ENCODE results near the gene LBH.
A peak's percentile ranks its signal among the peaks of the same experiment; 100 is the strongest.

LBH gene

DNA sequence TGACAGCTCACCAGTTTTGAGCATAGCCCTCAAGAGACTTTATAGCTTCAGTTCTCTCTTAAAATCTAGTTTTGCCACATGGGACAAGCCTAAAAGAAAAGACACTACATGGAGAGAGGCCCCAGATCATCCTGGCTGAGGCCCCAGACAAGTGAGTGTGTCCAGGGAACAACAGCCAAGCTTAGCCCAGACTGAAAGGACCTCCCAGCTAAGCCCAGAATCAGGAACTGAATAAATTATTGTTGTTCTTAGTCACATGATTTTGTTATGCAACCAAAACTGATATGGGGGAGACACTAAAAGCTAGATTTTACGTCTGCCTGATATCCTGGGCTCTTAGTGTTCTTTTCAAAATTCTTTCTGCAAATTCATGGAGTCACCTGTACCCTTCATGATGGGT lies 29.3 kb upstream of the LBH start:
- no peak overlapping the region for H3K23ac ChIP-seq (ENCODE audit: low read length)
- H3K18ac ChIP-seq (ENCODE audit: low read length): no peak overlapping the region
- no peak overlapping the region for H2BK120ac ChIP-seq (ENCODE audit: low read depth, low read length)
- no peak overlapping the region for H4K8ac ChIP-seq (ENCODE audit: low read depth, low read length)
- no peaks in the 10 kb centered on the region for H3K79me2 ChIP-seq (ENCODE audit: control insufficient read depth, insufficient read depth, low read length)
- H3K79me1 ChIP-seq (ENCODE audit: low read length): no peaks in the 10 kb centered on the region
- H4K5ac ChIP-seq (ENCODE audit: low read length): no peak overlapping the region
- no peak overlapping the region for H3K9ac ChIP-seq (ENCODE audit: low read length)
- H3K27ac ChIP-seq (ENCODE audit: low read depth, low read length): no peak overlapping the region
- H2AK5ac ChIP-seq (ENCODE audit: low read length): no peak overlapping the region
- DNase-seq: no peak
- H2BK15ac ChIP-seq (replicated peaks; ENCODE audit: low read depth): no peak overlapping the region
- H2BK5ac ChIP-seq (ENCODE audit: low read length): no peak overlapping the region
- no peaks in the 10 kb centered on the region for H3K27me3 ChIP-seq (ENCODE audit: insufficient read depth, low read length, poor library complexity)
- WGBS (ENCODE audit: extremely low coverage, insufficient coverage, low lambda C conversion rate): no CpG with 5 or more reads among the region's 1 CpG
- H3K56ac ChIP-seq (ENCODE audit: low read length): no peak overlapping the region
- H3K36me3 ChIP-seq (ENCODE audit: control insufficient read depth, insufficient read depth, low read length): no peaks in the 10 kb centered on the region
- no peak overlapping the region for H3K4me3 ChIP-seq (ENCODE audit: low read length)
- no peak overlapping the region for H3K4me2 ChIP-seq (ENCODE audit: low read length)
- H3K4ac ChIP-seq (ENCODE audit: low read depth, low read length): no peak overlapping the region
- no peaks in the 10 kb centered on the region for H3K4me1 ChIP-seq (ENCODE audit: control insufficient read depth, low read depth, low read length)

DNA sequence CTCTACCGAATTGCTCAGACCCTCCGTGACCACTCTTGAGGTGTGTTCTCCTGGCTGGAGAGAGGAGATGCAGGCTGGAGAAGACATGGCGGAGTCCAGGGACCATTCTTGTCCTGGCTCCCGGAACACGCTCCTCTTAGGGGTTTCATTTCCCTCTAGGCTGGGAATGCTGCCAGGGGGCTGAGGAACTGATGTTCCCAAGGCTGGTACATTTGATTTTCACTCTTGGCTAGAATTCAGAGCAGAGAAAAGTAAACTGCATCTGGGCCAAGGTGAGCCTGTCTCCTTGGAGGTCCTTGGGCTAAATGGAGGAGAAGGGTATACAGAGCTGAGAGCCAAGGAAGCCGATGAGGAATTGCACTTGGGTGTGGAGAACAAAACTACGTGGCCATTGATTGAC lies 28.2 kb upstream of the LBH start:
- H3K79me2 ChIP-seq (ENCODE audit: control insufficient read depth, insufficient read depth, low read length): no peaks in the 10 kb centered on the region
- H3K36me3 ChIP-seq (ENCODE audit: control insufficient read depth, insufficient read depth, low read length): no peaks in the 10 kb centered on the region
- H3K4me1 ChIP-seq (ENCODE audit: control insufficient read depth, low read depth, low read length): no peaks in the 10 kb centered on the region
- no peak overlapping the region for H3K4me3 ChIP-seq (ENCODE audit: low read length)
- no peak overlapping the region for H3K9ac ChIP-seq (ENCODE audit: low read length)
- H2AK5ac ChIP-seq (ENCODE audit: low read length): no peak overlapping the region
- no peaks in the 10 kb centered on the region for H3K27me3 ChIP-seq (ENCODE audit: insufficient read depth, low read length, poor library complexity)
- no peak overlapping the region for H2BK120ac ChIP-seq (ENCODE audit: low read depth, low read length)
- no peaks in the 10 kb centered on the region for H3K79me1 ChIP-seq (ENCODE audit: low read length)
- no CpG with 5 or more reads among the region's 7 CpGs for WGBS (ENCODE audit: extremely low coverage, insufficient coverage, low lambda C conversion rate)
- no peak overlapping the region for H2BK5ac ChIP-seq (ENCODE audit: low read length)
- DNase-seq: no peak
- H3K4ac ChIP-seq (ENCODE audit: low read depth, low read length): no peak overlapping the region
- H3K23ac ChIP-seq (ENCODE audit: low read length): no peak overlapping the region
- no peak overlapping the region for H4K8ac ChIP-seq (ENCODE audit: low read depth, low read length)
- H4K5ac ChIP-seq (ENCODE audit: low read length): no peak overlapping the region
- H3K4me2 ChIP-seq (ENCODE audit: low read length): no peak overlapping the region
- H3K27ac ChIP-seq (ENCODE audit: low read depth, low read length): no peak overlapping the region
- H2BK15ac ChIP-seq (replicated peaks; ENCODE audit: low read depth): no peak overlapping the region
- no peak overlapping the region for H3K56ac ChIP-seq (ENCODE audit: low read length)
- no peak overlapping the region for H3K18ac ChIP-seq (ENCODE audit: low read length)

DNA sequence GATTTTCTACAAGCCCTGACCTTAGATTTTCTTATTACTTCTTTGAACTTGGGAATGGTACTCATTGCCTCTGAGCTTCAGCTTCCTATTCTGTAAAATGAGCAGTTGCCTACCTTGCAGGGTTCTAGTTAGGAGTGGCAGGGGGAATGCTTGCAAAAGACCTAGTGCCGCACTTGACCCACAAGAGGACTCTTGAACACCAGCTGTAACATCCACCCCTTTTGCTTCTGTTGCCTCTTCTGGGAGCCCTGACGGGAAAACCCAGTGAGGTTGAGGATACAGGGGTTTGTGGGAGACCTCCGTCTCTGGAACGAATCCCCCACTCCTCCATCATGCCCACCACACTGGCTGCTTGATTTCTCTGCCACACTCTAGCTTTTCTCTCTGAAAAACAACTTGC lies 27.1 kb upstream of the LBH start:
- H3K18ac ChIP-seq (ENCODE audit: low read length): no peak overlapping the region

DNA sequence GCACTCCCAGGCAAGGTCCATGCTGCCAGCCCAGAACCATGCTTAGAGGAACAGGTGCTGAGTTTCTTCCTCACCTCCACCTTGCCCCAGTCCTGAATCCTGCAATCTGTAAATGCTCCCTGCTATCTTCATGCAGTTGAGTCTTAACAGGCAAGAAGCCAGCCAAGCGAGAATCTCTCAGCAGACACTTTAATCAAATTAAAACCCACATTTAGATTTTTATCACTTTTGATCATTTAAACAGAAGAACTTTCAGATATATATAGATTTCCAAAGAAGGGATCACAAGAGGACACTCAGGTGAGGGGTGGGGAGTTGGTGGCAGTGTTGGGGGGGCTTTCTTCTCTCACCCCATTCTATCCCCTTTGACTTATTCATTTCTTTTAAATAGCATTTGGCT lies 25.9 kb upstream of the LBH start:
- H2BK120ac ChIP-seq (ENCODE audit: low read depth, low read length): no peak overlapping the region
- no peak overlapping the region for H3K9ac ChIP-seq (ENCODE audit: low read length)
- no peak overlapping the region for H4K5ac ChIP-seq (ENCODE audit: low read length)
- no peak overlapping the region for H3K18ac ChIP-seq (ENCODE audit: low read length)
- H3K36me3 ChIP-seq (ENCODE audit: control insufficient read depth, insufficient read depth, low read length): no peaks in the 10 kb centered on the region
- no peak overlapping the region for H2AK5ac ChIP-seq (ENCODE audit: low read length)
- no peaks in the 10 kb centered on the region for H3K79me1 ChIP-seq (ENCODE audit: low read length)
- no peaks in the 10 kb centered on the region for H3K27me3 ChIP-seq (ENCODE audit: insufficient read depth, low read length, poor library complexity)
- no peak overlapping the region for H4K8ac ChIP-seq (ENCODE audit: low read depth, low read length)
- no peak overlapping the region for H2BK5ac ChIP-seq (ENCODE audit: low read length)
- H3K4me2 ChIP-seq (ENCODE audit: low read length): no peak overlapping the region
- DNase-seq: no peak
- no peak overlapping the region for H3K23ac ChIP-seq (ENCODE audit: low read length)
- no peak overlapping the region for H3K27ac ChIP-seq (ENCODE audit: low read depth, low read length)
- no peak overlapping the region for H3K56ac ChIP-seq (ENCODE audit: low read length)
- peaks cover 2% of the 10 kb centered on the region for H3K4me1 ChIP-seq (ENCODE audit: control insufficient read depth, low read depth, low read length)
- WGBS (ENCODE audit: extremely low coverage, insufficient coverage, low lambda C conversion rate): no CpG with 5 or more reads among the region's 1 CpG
- H3K4ac ChIP-seq (ENCODE audit: low read depth, low read length): no peak overlapping the region
- H3K79me2 ChIP-seq (ENCODE audit: control insufficient read depth, insufficient read depth, low read length): no peaks in the 10 kb centered on the region
- no peak overlapping the region for H2BK15ac ChIP-seq (replicated peaks; ENCODE audit: low read depth)
- no peak overlapping the region for H3K4me3 ChIP-seq (ENCODE audit: low read length)

More for the DNA sequence above, 27.1 kb upstream of the LBH start:
- Histone ChIP-seq H3K79me2 (ENCODE audit: control insufficient read depth, insufficient read depth, low read length) (no peaks in the 10 kb centered on the region), H3K36me3 (ENCODE audit: control insufficient read depth, insufficient read depth, low read length) (no peaks in the 10 kb centered on the region), H3K4ac (ENCODE audit: low read depth, low read length) (no peak overlapping the region), H3K4me1 (ENCODE audit: control insufficient read depth, low read depth, low read length) (peaks cover 2% of the 10 kb centered on the region), H3K4me2 (ENCODE audit: low read length) (no peak overlapping the region), H2BK15ac (replicated peaks; ENCODE audit: low read depth) (no peak overlapping the region), H3K79me1 (ENCODE audit: low read length) (no peaks in the 10 kb centered on the region), H3K56ac (ENCODE audit: low read length) (no peak overlapping the region), H2BK5ac (ENCODE audit: low read length) (no peak overlapping the region), H4K8ac (ENCODE audit: low read depth, low read length) (no peak overlapping the region), H3K9ac (ENCODE audit: low read length) (no peak overlapping the region), H2AK5ac (ENCODE audit: low read length) (peak overlapping the region; percentile 11), H3K27me3 (ENCODE audit: insufficient read depth, low read length, poor library complexity) (no peaks in the 10 kb centered on the region), H3K23ac (ENCODE audit: low read length) (no peak overlapping the region), H2BK120ac (ENCODE audit: low read depth, low read length) (no peak overlapping the region), H3K4me3 (ENCODE audit: low read length) (no peak overlapping the region), H4K5ac (ENCODE audit: low read length) (no peak overlapping the region), H3K27ac (ENCODE audit: low read depth, low read length) (no peak overlapping the region)
- WGBS (ENCODE audit: extremely low coverage, insufficient coverage, low lambda C conversion rate): no CpG with 5 or more reads among the region's 4 CpGs
- DNase-seq: no peak

DNA sequence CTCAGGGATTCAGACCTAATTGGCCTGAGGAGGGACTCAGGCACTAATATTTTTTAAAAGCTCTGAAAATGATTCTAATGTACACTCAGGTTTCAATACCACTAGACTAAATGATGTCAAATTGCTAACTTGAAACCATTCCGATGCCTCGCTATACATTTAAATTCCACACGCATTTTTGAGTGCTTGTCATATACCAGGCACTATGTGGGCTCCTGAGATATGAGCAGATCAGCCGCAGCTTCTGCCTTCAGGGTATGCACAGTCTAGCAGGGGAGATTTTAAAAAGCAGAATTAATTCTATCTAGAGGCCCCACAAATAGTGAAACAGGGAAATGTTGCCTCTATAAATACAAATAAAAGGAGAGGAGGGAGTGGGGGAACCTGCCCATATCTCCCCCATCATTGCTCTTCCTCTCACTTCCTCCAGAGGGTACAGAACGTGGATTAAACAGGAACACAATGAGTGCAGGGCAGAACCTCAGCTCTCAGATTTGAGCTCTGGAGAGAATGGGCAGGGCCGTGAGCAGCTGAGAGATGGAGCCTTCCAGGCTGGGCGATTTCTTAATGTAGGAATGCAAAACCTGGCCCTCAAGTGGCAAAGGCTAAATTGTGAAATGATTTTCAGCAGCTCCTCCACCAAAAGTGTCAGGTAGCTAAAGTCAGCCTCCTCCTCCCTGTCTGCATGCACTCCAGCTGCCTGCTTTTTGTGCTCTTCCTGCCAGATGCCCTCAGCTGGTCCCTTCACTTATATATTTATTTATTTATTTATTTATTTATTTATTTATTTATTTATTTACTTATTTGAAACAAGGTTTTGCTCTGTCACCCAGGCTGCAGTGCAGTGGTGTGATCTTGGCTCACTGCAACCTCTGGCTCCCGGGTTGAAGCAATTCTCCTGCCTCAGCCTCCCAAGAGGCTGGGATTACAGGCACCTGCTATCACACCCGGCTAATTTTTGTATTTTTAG lies 24.6 kb upstream of the LBH start:
- no peak overlapping the region for H3K27ac ChIP-seq (ENCODE audit: low read depth, low read length)
- no peak overlapping the region for H2BK5ac ChIP-seq (ENCODE audit: low read length)
- H3K9ac ChIP-seq (ENCODE audit: low read length): no peak overlapping the region
- no peak overlapping the region for H3K56ac ChIP-seq (ENCODE audit: low read length)
- no peak for DNase-seq
- H3K79me1 ChIP-seq (ENCODE audit: low read length): no peaks in the 10 kb centered on the region
- no peak overlapping the region for H4K8ac ChIP-seq (ENCODE audit: low read depth, low read length)
- no peaks in the 10 kb centered on the region for H3K79me2 ChIP-seq (ENCODE audit: control insufficient read depth, insufficient read depth, low read length)
- H3K27me3 ChIP-seq (ENCODE audit: insufficient read depth, low read length, poor library complexity): no peaks in the 10 kb centered on the region
- no peaks in the 10 kb centered on the region for H3K36me3 ChIP-seq (ENCODE audit: control insufficient read depth, insufficient read depth, low read length)
- H3K18ac ChIP-seq (ENCODE audit: low read length): no peak overlapping the region
- H3K23ac ChIP-seq (ENCODE audit: low read length): no peak overlapping the region
- no peak overlapping the region for H3K4ac ChIP-seq (ENCODE audit: low read depth, low read length)
- H3K4me1 ChIP-seq (ENCODE audit: control insufficient read depth, low read depth, low read length): peaks cover 2% of the 10 kb centered on the region
- H2BK15ac ChIP-seq (replicated peaks; ENCODE audit: low read depth): no peak overlapping the region
- no CpG with 5 or more reads among the region's 9 CpGs for WGBS (ENCODE audit: extremely low coverage, insufficient coverage, low lambda C conversion rate)
- no peak overlapping the region for H2AK5ac ChIP-seq (ENCODE audit: low read length)
- no peak overlapping the region for H3K4me2 ChIP-seq (ENCODE audit: low read length)
- no peak overlapping the region for H2BK120ac ChIP-seq (ENCODE audit: low read depth, low read length)
- no peak overlapping the region for H4K5ac ChIP-seq (ENCODE audit: low read length)
- no peak overlapping the region for H3K4me3 ChIP-seq (ENCODE audit: low read length)
